BLaER1 treated with 17β-estradiol and CSF1 and Interleukin-3, amounts not matched to agents 10 nM and 100 nM (cell line): ENCODE results near the gene TMEM263.

Source experiments
- H3K27ac ChIP-seq, 11 experiments: shearing (Covaris generic); formaldehyde crosslinking; 2 replicates each; pipeline ENCODE4 v1.8.1; 2022
- H3K27me3 ChIP-seq, 11 experiments: shearing (Covaris generic); formaldehyde crosslinking; 2 replicates each; pipeline ENCODE4 v1.8.1; 2022
- H3K36me3 ChIP-seq, 11 experiments: shearing (Covaris generic); formaldehyde crosslinking; 2 replicates each; pipeline ENCODE4 v1.8.1; 2022
- H3K4me1 ChIP-seq, 10 experiments: shearing (Covaris generic); formaldehyde crosslinking; 2 replicates each; pipeline ENCODE4 v1.8.1; 2022
- H3K4me2 ChIP-seq, 11 experiments: shearing (Covaris generic); formaldehyde crosslinking; 2 replicates each; pipeline ENCODE4 v1.8.1; 2022
- H3K4me3 ChIP-seq, 10 experiments: shearing (Covaris generic); formaldehyde crosslinking; 2 replicates each; pipeline ENCODE4 v1.8.1; 2022
- H3K9ac ChIP-seq, 11 experiments: shearing (Covaris generic); formaldehyde crosslinking; 2 replicates each; pipeline ENCODE4 v1.8.1; 2022
- H3K9me3 ChIP-seq, 11 experiments: shearing (Covaris generic); formaldehyde crosslinking; replicated peaks in 1 of 11; 2 replicates each; pipeline ENCODE4 v1.8.1; 2022
- H4K20me1 ChIP-seq, 11 experiments: shearing (Covaris generic); formaldehyde crosslinking; 2 replicates each; pipeline ENCODE4 v1.8.1; 2022
- Cebpa-rat ChIP-seq, 11 experiments: shearing (Covaris generic); IDR thresholded peaks; 2 replicates each; pipeline ENCODE4 v1.8.1; 2022

The TMEM263 gene

DNA sequence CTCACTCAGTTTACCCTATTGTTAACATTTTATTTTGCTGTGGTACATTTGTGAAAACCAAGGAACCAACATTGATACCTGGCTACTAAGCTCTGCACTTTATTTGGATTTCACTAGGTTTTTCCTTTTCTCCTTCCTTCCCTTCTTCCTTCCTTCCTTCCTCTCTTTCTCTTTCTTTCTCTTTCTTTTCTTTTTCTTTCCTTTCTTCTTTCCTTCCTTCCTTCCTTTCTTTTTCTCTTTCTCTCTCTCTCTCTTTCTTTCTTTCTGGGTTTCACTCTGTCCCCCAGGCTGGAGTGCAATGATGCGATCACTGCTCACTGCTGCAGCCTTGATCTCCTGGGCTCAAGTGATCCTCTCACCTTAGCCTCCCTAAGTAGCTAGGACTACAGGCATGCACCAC lies 29.1 kb upstream of the TMEM263 start:
- Histone ChIP-seq H3K4me3 (no peak overlapping the region), H3K9me3 (peaks cover 10 to 23% (median 15%) of the 10 kb centered on the region in 11 experiments; a peak in 19 of 22 replicates), H4K20me1 (0 out of 22 replicates have a peak, but pooled peaks cover 0 to 1% (median 0%) of the 10 kb centered on the region in 11 experiments), H3K9ac (no peak overlapping the region), H3K27ac (no peak overlapping the region), H3K4me2 (no peak overlapping the region), H3K36me3 (no peaks in the 10 kb centered on the region), H3K27me3 (peaks cover 0 to 48% (median 0%) of the 10 kb centered on the region in 11 experiments; a peak in 5 of 22 replicates), H3K4me1 (no peaks in the 10 kb centered on the region)
- no peak for TF ChIP-seq Cebpa-rat (IDR thresholded peaks at IDR 0.05)

DNA sequence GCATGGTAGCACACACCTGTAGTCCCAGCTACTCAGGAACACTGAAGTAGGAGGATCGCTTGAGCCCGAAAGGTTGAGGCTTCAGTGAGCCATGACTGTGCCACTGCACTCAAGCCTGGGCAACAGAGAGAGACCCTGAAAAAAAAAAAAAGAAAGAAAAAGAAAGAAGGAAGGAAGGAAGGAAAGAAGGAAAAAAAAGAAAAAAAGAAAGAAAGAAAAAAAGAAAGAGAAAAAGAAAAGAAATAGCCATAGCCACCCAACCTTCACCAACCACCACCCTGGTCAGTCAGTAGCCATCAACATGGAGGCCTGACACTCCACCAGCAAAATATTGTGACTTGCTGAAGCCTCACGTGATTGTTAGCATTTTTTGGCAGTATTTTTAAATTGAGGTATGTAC lies 21.4 kb upstream of the TMEM263 start:
- no peak overlapping the region for H3K27ac ChIP-seq
- peaks cover 0 to 14% (median under 1%) of the 10 kb centered on the region in 11 experiments; a peak in 9 of 22 replicates for H3K9me3 ChIP-seq
- no peak overlapping the region for H3K4me2 ChIP-seq

DNA sequence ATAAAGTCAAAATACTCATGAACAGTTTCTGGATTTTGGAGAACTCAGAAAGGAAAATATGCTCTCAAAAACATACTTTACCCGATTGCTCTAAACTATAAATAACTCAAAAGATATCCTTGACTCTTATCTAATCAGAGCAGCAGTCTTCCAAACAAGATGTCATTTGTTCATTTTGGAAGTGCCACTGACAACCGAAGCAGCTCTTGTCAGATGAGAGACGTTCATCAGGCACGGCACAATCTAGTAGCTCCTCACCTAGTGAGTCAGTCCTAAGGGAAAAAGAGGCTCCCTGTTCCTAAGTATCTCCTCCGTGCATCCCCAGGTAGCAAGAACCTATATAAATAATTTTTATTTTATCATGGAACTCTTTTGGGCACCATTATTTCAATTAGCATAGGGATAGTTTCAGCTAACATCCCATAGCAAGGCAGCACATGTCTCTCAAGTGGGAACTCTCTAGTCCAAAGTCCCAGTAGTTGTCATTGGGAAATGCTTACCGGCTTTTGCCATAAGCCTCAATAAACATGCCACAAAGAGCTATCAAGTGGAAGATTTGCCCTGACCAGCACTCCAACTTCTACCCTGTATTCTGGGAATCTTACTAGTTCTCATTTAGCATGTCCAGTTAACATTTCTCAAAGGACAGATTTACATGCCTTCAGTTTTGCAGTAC lies 14.1 kb upstream of the TMEM263 start:
- H3K4me2 ChIP-seq: no peak overlapping the region

More for the DNA sequence above, 21.4 kb upstream of the TMEM263 start:
- Histone ChIP-seq H3K27me3 (peaks cover 0 to 4% (median 0%) of the 10 kb centered on the region in 11 experiments; a peak in 1 of 22 replicates), H3K36me3 (no peaks in the 10 kb centered on the region), H3K4me1 (no peaks in the 10 kb centered on the region), H4K20me1 (no peaks in the 10 kb centered on the region), H3K4me3 (no peak overlapping the region), H3K9ac (no peak overlapping the region)
- TF ChIP-seq Cebpa-rat (IDR thresholded peaks at IDR 0.05): no peak

DNA sequence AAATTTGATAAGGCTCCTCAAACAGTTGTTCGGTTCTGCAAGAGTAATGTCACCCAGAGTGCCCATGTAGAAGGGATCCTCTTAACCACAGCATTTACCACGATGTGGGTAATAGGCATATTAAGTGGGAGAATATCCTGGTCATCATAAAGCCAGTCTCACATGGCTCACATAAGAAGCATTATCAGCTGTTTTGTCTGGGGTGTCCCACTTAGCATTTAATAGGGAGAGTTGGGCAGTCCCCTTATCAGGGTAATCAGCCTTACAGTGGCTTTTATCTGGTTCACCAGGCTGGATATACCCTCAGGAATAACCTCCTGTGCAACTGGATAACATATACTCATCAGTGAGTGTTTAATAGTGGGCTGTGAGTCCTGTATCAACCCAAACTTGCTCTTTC lies 12.9 kb upstream of the TMEM263 start:
- no peak overlapping the region for H3K27ac ChIP-seq
- H3K4me1 ChIP-seq: no peaks in the 10 kb centered on the region
- H3K36me3 ChIP-seq: no peaks in the 10 kb centered on the region
- no peak overlapping the region for H3K9ac ChIP-seq
- H4K20me1 ChIP-seq: no peaks in the 10 kb centered on the region
- no peak overlapping the region for H3K4me2 ChIP-seq
- no peak for TF ChIP-seq Cebpa-rat (IDR thresholded peaks at IDR 0.05)
- H3K9me3 ChIP-seq: peaks cover 48 to 72% (median 57%) of the 10 kb centered on the region in 11 experiments
- no peak overlapping the region for H3K4me3 ChIP-seq
- H3K27me3 ChIP-seq: no peaks in the 10 kb centered on the region

More for the DNA sequence above, 14.1 kb upstream of the TMEM263 start:
- Histone ChIP-seq H3K4me3 (no peak overlapping the region), H4K20me1 (no peaks in the 10 kb centered on the region), H3K9me3 (peaks cover 37 to 61% (median 45%) of the 10 kb centered on the region in 11 experiments), H3K36me3 (no peaks in the 10 kb centered on the region), H3K4me1 (no peaks in the 10 kb centered on the region), H3K27ac (no peak overlapping the region), H3K9ac (no peak overlapping the region), H3K27me3 (no peaks in the 10 kb centered on the region)
- TF ChIP-seq Cebpa-rat (IDR thresholded peaks at IDR 0.05): no peak

DNA sequence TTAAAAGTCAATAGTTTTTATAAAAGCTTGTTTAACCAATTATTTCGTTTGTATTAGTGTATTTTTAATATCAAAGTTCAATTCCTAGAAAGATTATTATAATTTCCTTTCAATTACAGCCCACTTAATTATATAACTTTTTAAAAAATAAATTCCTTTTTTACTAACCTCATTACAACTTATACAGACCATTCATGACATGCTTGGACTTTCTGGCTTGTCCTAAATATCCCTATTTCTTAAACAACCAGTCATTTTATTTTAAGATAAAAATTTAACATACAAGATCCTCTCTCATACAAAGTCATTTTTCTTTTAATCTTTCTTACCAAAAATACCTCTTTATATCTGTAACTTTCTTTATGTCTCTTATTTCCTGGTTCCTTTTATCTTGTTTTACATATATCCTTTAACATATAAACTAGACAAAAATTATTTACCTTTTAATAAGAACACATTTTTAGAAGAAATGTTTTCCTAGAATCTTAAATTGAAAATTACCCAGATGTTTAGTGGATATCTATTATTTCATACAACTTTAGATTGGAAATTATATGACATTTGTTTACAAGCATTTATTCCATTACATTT lies 10.4 kb upstream of the TMEM263 start:
- Histone ChIP-seq H3K27ac (no peak overlapping the region), H3K4me2 (no peak overlapping the region), H3K4me3 (no peak overlapping the region), H3K9me3 (peaks cover 66 to 83% (median 75%) of the 10 kb centered on the region in 11 experiments), H4K20me1 (no peaks in the 10 kb centered on the region), H3K27me3 (no peaks in the 10 kb centered on the region), H3K4me1 (no peaks in the 10 kb centered on the region), H3K9ac (no peak overlapping the region), H3K36me3 (no peaks in the 10 kb centered on the region; a peak in 1 of 22 replicates)
- TF ChIP-seq Cebpa-rat (IDR thresholded peaks at IDR 0.05): no peak

DNA sequence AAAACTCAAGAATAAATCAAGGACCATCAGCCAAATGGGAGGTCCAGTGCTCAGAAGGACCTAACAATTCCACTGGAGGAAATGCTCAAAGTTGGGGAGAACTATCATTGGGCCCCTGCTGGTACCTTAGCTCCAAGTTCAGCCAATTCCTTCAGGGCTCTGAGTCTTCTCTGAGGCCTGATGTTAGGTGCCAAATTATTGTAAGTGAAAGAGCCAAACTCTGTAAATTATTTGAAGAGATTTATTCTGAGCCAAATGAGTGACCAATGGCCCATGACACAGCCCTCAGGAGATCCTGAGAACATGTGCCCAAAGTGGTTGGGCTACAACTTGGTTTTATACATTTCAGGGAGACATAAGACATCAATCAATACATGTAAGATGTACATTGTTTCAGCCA lies 8.2 kb upstream of the TMEM263 start:
- H3K9ac ChIP-seq: no peak overlapping the region
- H3K4me1 ChIP-seq: no peaks in the 10 kb centered on the region
- no peaks in the 10 kb centered on the region for H3K27me3 ChIP-seq
- peaks cover 66 to 84% (median 74%) of the 10 kb centered on the region in 11 experiments for H3K9me3 ChIP-seq
- no peaks in the 10 kb centered on the region; a peak in 1 of 22 replicates for H3K36me3 ChIP-seq
- H4K20me1 ChIP-seq: no peaks in the 10 kb centered on the region
- TF ChIP-seq Cebpa-rat (IDR thresholded peaks at IDR 0.05): no peak
- H3K4me3 ChIP-seq: no peak overlapping the region
- no peak overlapping the region for H3K27ac ChIP-seq
- H3K4me2 ChIP-seq: no peak overlapping the region

DNA sequence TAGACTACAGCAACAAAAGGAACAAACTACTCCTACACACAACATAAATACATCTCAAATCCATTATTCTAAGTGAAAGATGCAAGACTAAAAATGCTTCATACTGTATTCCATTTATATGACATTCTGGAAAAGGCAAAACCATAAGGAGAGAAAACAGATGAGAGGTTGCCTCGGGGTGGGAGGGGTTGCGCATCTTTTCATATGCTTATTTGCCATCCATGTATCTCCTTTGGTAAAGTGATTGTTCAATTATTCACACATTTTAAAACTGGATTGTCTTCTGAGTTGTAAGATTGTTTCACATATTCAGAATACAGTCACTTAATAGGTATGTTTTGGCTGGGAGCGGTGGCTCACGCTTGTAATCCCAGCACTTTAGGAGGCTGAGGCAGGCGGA lies 5.1 kb upstream of the TMEM263 start:
- Histone ChIP-seq H3K9ac (no peak overlapping the region), H3K9me3 (peaks cover 41 to 60% (median 49%) of the 10 kb centered on the region in 11 experiments), H4K20me1 (no peaks in the 10 kb centered on the region), H3K4me2 (no peak overlapping the region), H3K4me1 (peaks cover 8 to 15% (median 12%) of the 10 kb centered on the region in 10 experiments; a peak in 19 of 20 replicates), H3K36me3 (no peaks in the 10 kb centered on the region; a peak in 1 of 22 replicates), H3K27ac (no peak overlapping the region), H3K27me3 (no peaks in the 10 kb centered on the region), H3K4me3 (no peak overlapping the region)
- TF ChIP-seq Cebpa-rat (IDR thresholded peaks at IDR 0.05): no peak

DNA sequence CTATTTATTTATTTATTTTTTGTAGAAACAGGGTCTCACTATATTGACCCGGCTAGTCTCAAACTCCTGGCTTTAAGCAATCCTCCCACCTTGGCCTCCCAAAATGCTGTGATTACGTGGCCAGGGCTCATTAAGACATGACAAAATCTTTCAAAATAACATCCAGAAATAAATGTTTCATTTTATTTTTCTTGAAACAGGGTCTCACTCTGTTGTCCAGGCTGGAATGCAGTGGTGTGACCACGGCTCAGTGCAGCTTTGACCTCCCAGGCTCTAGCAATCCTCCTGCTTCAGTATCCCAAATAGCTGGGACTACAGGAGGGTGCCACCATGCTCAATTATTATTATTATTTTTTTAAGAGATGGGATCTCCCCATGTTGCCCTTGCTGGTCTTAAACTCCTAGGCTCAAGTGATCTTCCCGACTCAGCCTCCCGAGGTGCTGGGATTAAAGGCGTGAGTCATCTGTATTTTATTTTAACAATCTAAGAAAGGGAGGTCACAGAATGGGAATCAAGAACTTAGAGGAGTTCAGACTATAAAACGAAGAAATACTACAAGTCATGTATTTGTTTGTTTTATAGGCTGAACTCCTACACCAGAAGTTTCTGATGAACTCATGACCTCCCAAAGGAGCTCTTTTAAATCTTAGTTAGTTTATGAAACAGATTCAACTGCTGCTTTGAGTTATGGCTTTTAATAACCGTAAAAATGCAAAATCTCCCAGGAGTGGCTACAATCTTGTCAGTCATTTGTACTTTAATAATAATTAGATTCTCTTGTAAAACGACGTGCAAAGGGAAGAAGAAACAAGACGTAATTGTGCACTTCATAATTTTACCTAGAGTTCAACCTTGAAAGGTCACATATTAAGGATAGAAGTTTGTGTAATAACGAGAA lies 2.1 kb upstream of the TMEM263 start:
- Histone ChIP-seq H4K20me1 (peaks cover 0 to 14% (median under 1%) of the 10 kb centered on the region in 11 experiments; a peak in 7 of 22 replicates), H3K27me3 (no peaks in the 10 kb centered on the region), H3K27ac (no peak overlapping the region), H3K4me3 (no peak overlapping the region), H3K9me3 (peaks cover 11 to 31% (median 20%) of the 10 kb centered on the region in 11 experiments), H3K36me3 (peaks cover 0 to under 1% (median 0%) of the 10 kb centered on the region in 11 experiments; a peak in 2 of 22 replicates), H3K4me2 (peak overlapping the region in 7 of 11 experiments; percentile 64 to 93 (median 85); a peak in 11 of 22 replicates), H3K9ac (no peak overlapping the region), H3K4me1 (peaks cover 17 to 28% (median 23%) of the 10 kb centered on the region in 10 experiments)
- no peak for TF ChIP-seq Cebpa-rat (IDR thresholded peaks at IDR 0.05)
